Measurements from ENCODE around the gene LRIT2. TPM values are rescaled to one million over a fixed set of nuclear protein-coding genes. Genes with fewer than 3 reads are reported as not detected.
A peak's percentile ranks its signal among the peaks of the same experiment; 100 is the strongest.

LRIT2 gene
- total RNA-seq, 1 donor from 2014 or later: not detected

DNA sequence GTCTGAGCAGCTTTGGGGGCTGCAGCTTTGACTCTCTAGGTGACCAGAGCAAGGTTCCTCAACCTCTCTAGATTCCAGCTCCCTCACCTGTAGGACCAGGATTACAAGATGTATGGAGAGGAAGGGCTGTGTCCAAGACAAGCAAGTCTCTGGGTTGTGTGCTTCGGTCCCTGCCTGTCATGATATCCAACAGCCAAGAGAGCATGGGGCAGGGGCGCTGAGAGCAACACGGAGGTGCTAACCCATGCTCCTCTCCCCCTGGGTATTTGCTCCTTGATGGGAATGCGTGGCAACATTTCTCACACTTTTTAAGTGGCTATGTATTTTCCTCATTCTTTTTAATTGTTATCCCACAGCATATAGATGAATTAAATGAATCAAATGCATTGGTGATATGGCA lies 20.7 kb downstream of the LRIT2 start:
- H3K9me3 Mint-ChIP-seq: no peaks in the 10 kb centered on the region
- H3K4me3 Mint-ChIP-seq: no peak overlapping the region
- no peak for DNase-seq
- ChIA-PET CTCF (interaction anchor here (0.9 to 7.1 kb wide), 4 partner anchors 40 to 145 kb away, joined by 3 to 90 read pairs (median 6); no protein-coding TSS in a partner anchor), POLR2A (interaction anchor here (0.7 to 1.1 kb wide), 2 partner anchors 55 to 57 kb away, joined by 3 to 5 read pairs; no protein-coding TSS in a partner anchor)
- TF ChIP-seq CTCF (IDR thresholded peaks at IDR 0.05): no peak
- no peak overlapping the region for H3K27ac Mint-ChIP-seq
- no peaks in the 10 kb centered on the region for H3K36me3 Mint-ChIP-seq (ENCODE audit: low read depth)
- H3K4me1 Mint-ChIP-seq: no peaks in the 10 kb centered on the region
- H3K27me3 Mint-ChIP-seq: peaks cover 13% of the 10 kb centered on the region
- intact Hi-C loops (cut with micrococcal nuclease): loop anchor here (1.0 to 2.0 kb wide), 3 partner anchors 26 to 145 kb away; no protein-coding TSS in a partner anchor
- ATAC-seq (ENCODE audit: low read depth): no peak

DNA sequence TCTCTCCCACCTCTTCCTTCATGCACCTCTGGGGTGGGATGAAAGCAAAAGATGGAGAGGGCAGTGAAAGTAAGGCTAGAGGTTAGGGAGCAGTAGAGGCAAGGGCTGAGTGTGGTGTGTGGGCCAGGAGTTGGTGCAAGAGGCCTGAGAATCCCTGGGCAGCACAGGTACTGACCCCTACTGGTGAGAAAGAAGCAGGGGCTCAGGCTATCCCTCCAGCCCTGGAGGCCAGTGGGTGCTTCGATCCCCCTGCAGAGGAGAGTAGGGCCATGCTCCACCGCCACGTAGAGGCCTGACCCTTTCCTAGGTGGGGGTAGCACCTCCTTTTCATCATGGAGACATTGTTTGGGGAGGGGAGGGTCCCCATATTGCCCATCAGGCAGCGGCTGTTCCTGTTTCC lies 21.2 kb downstream of the LRIT2 start:
- POLR2A ChIA-PET: no interaction called here
- Mint-ChIP-seq H3K4me1 (no peaks in the 10 kb centered on the region), H3K4me3 (no peak overlapping the region), H3K27me3 (peaks cover 13% of the 10 kb centered on the region), H3K27ac (no peak overlapping the region), H3K36me3 (ENCODE audit: low read depth) (no peaks in the 10 kb centered on the region), H3K9me3 (no peaks in the 10 kb centered on the region)
- peak; percentile 60 for ATAC-seq (ENCODE audit: low read depth)
- no peak for DNase-seq
- no peak for TF ChIP-seq CTCF (IDR thresholded peaks at IDR 0.05)
- intact Hi-C loops (cut with micrococcal nuclease): loop anchor here (2.0 kb wide), 1 partner anchor 25 kb away; no protein-coding TSS in a partner anchor
- CTCF ChIA-PET: interaction anchor here (2.2 to 7.1 kb wide), 3 partner anchors 56 to 145 kb away, joined by 5 to 90 read pairs (median 36); no protein-coding TSS in a partner anchor

GRCh38 chr10:84202349-84202748 lies 23.0 kb downstream of the LRIT2 start:
- ChIA-PET POLR2A (no interaction called here), CTCF (interaction anchor here (1.1 to 3.8 kb wide), 2 partner anchors 54 to 142 kb away, joined by 3 to 36 read pairs; no protein-coding TSS in a partner anchor)
- Mint-ChIP-seq H3K36me3 (ENCODE audit: low read depth) (no peaks in the 10 kb centered on the region), H3K9me3 (no peaks in the 10 kb centered on the region), H3K27ac (no peak overlapping the region), H3K4me3 (no peak overlapping the region), H3K4me1 (no peaks in the 10 kb centered on the region), H3K27me3 (peaks cover 9% of the 10 kb centered on the region)
- no peak for TF ChIP-seq CTCF (IDR thresholded peaks at IDR 0.05)
- intact Hi-C loops (cut with micrococcal nuclease): no loop called here
- ATAC-seq (ENCODE audit: low read depth) (no peak), DNase-seq (no peak)

DNA sequence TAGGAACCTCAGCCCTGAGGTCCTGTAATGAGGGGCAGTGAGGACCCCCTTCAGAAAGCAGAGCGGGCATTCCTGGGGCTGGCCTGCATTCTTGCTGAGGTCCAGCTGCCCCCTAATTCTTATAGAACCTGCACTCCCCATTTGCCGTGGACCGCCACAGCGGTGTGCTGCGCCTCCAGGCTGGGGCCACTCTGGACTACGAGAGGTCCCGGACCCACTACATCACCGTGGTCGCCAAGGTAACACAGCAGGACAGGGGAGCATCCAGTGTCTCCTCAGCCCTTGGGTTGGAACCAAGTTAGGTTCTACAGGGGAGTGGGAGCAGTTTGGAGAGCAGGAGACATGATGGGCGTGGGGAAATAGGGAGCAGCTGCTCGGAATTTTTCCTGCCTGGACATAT lies 23.7 kb downstream of the LRIT2 start:
- ATAC-seq (ENCODE audit: low read depth) (no peak), DNase-seq (no peak)
- TF ChIP-seq CTCF (IDR thresholded peaks at IDR 0.05): no peak
- ChIA-PET CTCF (interaction anchor here (1.1 to 3.8 kb wide), 2 partner anchors 53 to 141 kb away, joined by 3 to 36 read pairs; no protein-coding TSS in a partner anchor), POLR2A (no interaction called here)
- intact Hi-C loops (cut with micrococcal nuclease): no loop called here
- Mint-ChIP-seq H3K4me1 (no peaks in the 10 kb centered on the region), H3K36me3 (ENCODE audit: low read depth) (no peaks in the 10 kb centered on the region), H3K9me3 (no peaks in the 10 kb centered on the region), H3K4me3 (no peak overlapping the region), H3K27me3 (peaks cover 15% of the 10 kb centered on the region), H3K27ac (no peak overlapping the region)

- ATAC-seq (ENCODE audit: low read depth): no peak
Measured at GRCh38 chr10:84201244-84201606, 24.1 kb downstream of the LRIT2 start.

More at GRCh38 chr10:84201244-84201606, 24.1 kb downstream of the LRIT2 start:
- DNase-seq: no peak
- POLR2A ChIA-PET: no interaction called here
- intact Hi-C loops (cut with micrococcal nuclease): no loop called here
- Mint-ChIP-seq H3K4me3 (no peak overlapping the region), H3K27me3 (peaks cover 20% of the 10 kb centered on the region), H3K36me3 (ENCODE audit: low read depth) (no peaks in the 10 kb centered on the region), H3K27ac (no peak overlapping the region), H3K9me3 (no peaks in the 10 kb centered on the region), H3K4me1 (no peaks in the 10 kb centered on the region)
- CTCF ChIA-PET: interaction anchor here (3.8 kb wide), 1 partner anchor 53 kb away, joined by 36 read pairs; no protein-coding TSS in a partner anchor
- TF ChIP-seq CTCF (IDR thresholded peaks at IDR 0.05): no peak
